WTC11 (cell line): Measurements from ENCODE around the gene ZDHHC14. TPM values are rescaled to one million over a fixed set of nuclear protein-coding genes. Genes with fewer than 3 reads are reported as not detected.

Source experiments
- ATAC-seq: fragments of 200-7000 bp; cut with Tn5 transposase; 2 replicates; pipeline ENCODE4 v1.10.0; 2021; ENCODE audit warnings: mild to moderate bottlenecking, moderate library complexity
- CTCF ChIA-PET: fragments of 300-600 bp; sonication (Branson Sonifier 250); formaldehyde crosslinking; loops from one replicate; lab custom pipeline; 2021; ENCODE audit warnings: antibody characterized with exemption; lab: Charles Lee
- POLR2A ChIA-PET: fragments of 350-600 bp; sonication (Branson Sonifier 250); formaldehyde crosslinking; loops from one replicate; lab custom pipeline; 2021; ENCODE audit warnings: antibody characterized with exemption; lab: Charles Lee
- DNase-seq: peaks from one replicate; pipeline ENCODE4 v3.0.0; 2021; ENCODE audit warnings: low spot score
- H3K27ac Mint-ChIP-seq: 2 replicates; pipeline ENCODE4 v1.8.0; 2021; ENCODE audit warnings: mixed read lengths
- H3K27me3 Mint-ChIP-seq: 2 replicates; pipeline ENCODE4 v1.8.0; 2021; ENCODE audit warnings: low read depth, mild to moderate bottlenecking, moderate library complexity, mixed read lengths
- H3K36me3 Mint-ChIP-seq: 2 replicates; pipeline ENCODE4 v1.8.0; 2021; ENCODE audit warnings: mixed read lengths
- H3K4me1 Mint-ChIP-seq: 2 replicates; pipeline ENCODE4 v1.8.0; 2022; ENCODE audit warnings: mixed read lengths
- H3K4me3 Mint-ChIP-seq: 2 replicates; pipeline ENCODE4 v1.8.0; 2021; ENCODE audit warnings: mild to moderate bottlenecking, moderate library complexity, mixed read lengths
- H3K9me3 Mint-ChIP-seq: 2 replicates; pipeline ENCODE4 v1.8.0; 2021; ENCODE audit warnings: mixed read lengths
- ATF1 ChIP-seq: sonication (generic); formaldehyde crosslinking; IDR thresholded peaks from 2 replicates; pipeline ENCODE4 v1.8.1; 2023; ENCODE audit warnings: mild to moderate bottlenecking, moderate library complexity, missing genetic modification reagents
- EMX1 ChIP-seq: fragments of 250-450 bp; sonication (Bioruptor Pico); IDR thresholded peaks from 2 replicates; pipeline ENCODE4 v1.8.0; 2021; ENCODE audit warnings: mild to moderate bottlenecking
- FOXK1 ChIP-seq: sonication (generic); formaldehyde crosslinking; IDR thresholded peaks from 2 replicates; pipeline ENCODE4 v1.8.0; 2022; ENCODE audit warnings: mild to moderate bottlenecking, moderate library complexity, missing genetic modification reagents
- ZNF263 ChIP-seq: sonication (generic); formaldehyde crosslinking; IDR thresholded peaks from 2 replicates; pipeline ENCODE4 v1.8.1; 2022; ENCODE audit warnings: low read depth, mild to moderate bottlenecking, moderate library complexity, missing genetic modification reagents
- ZNF317 ChIP-seq: sonication (generic); formaldehyde crosslinking; IDR thresholded peaks from 2 replicates; pipeline ENCODE4 v1.8.1; 2023; ENCODE audit warnings: low read depth, mild to moderate bottlenecking, moderate library complexity, missing genetic modification reagents, borderline replicate concordance
- ZNF396 ChIP-seq: fragments of 250-450 bp; sonication (Bioruptor Pico); IDR thresholded peaks from 2 replicates; pipeline ENCODE4 v1.8.0; 2021; ENCODE audit warnings: mild to moderate bottlenecking, moderate library complexity, borderline replicate concordance
- ZNF423 ChIP-seq: fragments of 250-450 bp; sonication (Bioruptor Pico); IDR thresholded peaks from 2 replicates; pipeline ENCODE4 v2.1.2; 2022; ENCODE audit warnings: mild to moderate bottlenecking, moderate library complexity
- total RNA-seq: library from RNA; stranded (reverse); gene quantifications from 3 replicates; pipeline ENCODE4 v1.2.3, GENCODE V29; 2021
- TF ChIP-seq, protein P1 (sequence below): sonication (generic); formaldehyde crosslinking; IDR thresholded peaks from 2 replicates; pipeline ENCODE4 v1.8.0; 2022; ENCODE audit warnings: missing genetic modification reagents
- TF ChIP-seq, protein P2 (sequence below): sonication (generic); formaldehyde crosslinking; conservative IDR thresholded peaks from 2 replicates; pipeline ENCODE4 v1.8.1; 2022; ENCODE audit warnings: mild to moderate bottlenecking, missing genetic modification reagents
- TF ChIP-seq, protein P3 (sequence below): sonication (generic); formaldehyde crosslinking; IDR thresholded peaks from 2 replicates; pipeline ENCODE4 v1.8.0; 2023; ENCODE audit warnings: missing genetic modification reagents, mild to moderate bottlenecking, borderline replicate concordance
- TF ChIP-seq, protein P4 (sequence below): fragments of 250-450 bp; sonication (Bioruptor Pico); conservative IDR thresholded peaks from 2 replicates; pipeline ENCODE4 v1.9.0; 2021; ENCODE audit warnings: mild to moderate bottlenecking

The ZDHHC14 gene
- total RNA-seq, 1 experiment from 2014 or later, result 6.6 TPM

DNA sequence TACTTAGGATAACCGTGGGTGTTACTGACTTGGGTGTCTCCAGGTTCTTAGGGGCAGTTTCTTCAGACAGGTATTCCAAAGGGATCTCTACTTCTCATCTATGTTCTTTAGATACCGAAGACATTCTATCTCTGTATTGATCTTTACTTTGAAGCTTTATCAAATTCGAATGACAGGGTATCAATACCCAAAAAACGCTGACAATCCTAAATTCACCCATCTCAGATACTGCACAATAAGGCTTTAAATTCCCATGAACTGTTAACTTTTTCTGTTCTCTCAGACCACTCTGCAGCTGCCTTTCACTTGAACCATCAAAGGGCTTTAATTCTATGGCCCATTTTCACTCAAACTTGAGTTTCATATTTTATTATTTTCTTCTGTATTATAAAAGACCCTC lies 72.1 kb downstream of the ZDHHC14 start (continued):
- TF ChIP-seq, protein P1, sequence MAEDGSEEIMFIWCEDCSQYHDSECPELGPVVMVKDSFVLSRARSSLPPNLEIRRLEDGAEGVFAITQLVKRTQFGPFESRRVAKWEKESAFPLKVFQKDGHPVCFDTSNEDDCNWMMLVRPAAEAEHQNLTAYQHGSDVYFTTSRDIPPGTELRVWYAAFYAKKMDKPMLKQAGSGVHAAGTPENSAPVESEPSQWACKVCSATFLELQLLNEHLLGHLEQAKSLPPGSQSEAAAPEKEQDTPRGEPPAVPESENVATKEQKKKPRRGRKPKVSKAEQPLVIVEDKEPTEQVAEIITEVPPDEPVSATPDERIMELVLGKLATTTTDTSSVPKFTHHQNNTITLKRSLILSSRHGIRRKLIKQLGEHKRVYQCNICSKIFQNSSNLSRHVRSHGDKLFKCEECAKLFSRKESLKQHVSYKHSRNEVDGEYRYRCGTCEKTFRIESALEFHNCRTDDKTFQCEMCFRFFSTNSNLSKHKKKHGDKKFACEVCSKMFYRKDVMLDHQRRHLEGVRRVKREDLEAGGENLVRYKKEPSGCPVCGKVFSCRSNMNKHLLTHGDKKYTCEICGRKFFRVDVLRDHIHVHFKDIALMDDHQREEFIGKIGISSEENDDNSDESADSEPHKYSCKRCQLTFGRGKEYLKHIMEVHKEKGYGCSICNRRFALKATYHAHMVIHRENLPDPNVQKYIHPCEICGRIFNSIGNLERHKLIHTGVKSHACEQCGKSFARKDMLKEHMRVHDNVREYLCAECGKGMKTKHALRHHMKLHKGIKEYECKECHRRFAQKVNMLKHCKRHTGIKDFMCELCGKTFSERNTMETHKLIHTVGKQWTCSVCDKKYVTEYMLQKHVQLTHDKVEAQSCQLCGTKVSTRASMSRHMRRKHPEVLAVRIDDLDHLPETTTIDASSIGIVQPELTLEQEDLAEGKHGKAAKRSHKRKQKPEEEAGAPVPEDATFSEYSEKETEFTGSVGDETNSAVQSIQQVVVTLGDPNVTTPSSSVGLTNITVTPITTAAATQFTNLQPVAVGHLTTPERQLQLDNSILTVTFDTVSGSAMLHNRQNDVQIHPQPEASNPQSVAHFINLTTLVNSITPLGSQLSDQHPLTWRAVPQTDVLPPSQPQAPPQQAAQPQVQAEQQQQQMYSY (CRISPR knock-in tag), result no peak

DNA sequence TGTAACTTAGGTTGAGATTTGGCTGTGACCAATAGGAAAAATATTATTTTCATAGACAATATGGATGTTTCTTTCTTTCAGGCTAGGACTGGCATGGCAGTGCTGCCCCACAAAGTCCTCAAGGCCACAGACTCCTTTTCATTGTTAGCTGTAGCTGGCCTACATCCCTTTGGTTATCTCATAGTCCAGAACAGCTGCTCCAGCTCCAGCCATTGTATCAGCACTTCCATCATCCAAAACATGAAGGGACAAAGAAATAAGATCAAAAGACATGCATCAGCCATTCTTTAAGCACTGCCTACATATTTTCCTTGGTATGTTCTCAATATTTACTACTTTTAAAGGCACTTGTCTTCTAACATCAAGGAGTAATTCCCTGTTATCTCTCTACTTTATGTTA lies 73.0 kb downstream of the ZDHHC14 start:
- ATAC-seq, result no peak
- TF ChIP-seq, protein P1 (CRISPR knock-in tag), result no peak
- TF ChIP-seq, protein P2, sequence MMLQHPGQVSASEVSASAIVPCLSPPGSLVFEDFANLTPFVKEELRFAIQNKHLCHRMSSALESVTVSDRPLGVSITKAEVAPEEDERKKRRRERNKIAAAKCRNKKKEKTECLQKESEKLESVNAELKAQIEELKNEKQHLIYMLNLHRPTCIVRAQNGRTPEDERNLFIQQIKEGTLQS (CRISPR knock-in tag), result no peak
- TF ChIP-seq ATF1 (CRISPR knock-in tag) (no peak), ZNF263 (CRISPR knock-in tag) (no peak), ZNF317 (CRISPR knock-in tag) (no peak), ZNF423 (CRISPR knock-in tag) (no peak), EMX1 (CRISPR knock-in tag) (no peak), ZNF396 (CRISPR knock-in tag) (no peak), FOXK1 (no peak)
- TF ChIP-seq, protein P3, sequence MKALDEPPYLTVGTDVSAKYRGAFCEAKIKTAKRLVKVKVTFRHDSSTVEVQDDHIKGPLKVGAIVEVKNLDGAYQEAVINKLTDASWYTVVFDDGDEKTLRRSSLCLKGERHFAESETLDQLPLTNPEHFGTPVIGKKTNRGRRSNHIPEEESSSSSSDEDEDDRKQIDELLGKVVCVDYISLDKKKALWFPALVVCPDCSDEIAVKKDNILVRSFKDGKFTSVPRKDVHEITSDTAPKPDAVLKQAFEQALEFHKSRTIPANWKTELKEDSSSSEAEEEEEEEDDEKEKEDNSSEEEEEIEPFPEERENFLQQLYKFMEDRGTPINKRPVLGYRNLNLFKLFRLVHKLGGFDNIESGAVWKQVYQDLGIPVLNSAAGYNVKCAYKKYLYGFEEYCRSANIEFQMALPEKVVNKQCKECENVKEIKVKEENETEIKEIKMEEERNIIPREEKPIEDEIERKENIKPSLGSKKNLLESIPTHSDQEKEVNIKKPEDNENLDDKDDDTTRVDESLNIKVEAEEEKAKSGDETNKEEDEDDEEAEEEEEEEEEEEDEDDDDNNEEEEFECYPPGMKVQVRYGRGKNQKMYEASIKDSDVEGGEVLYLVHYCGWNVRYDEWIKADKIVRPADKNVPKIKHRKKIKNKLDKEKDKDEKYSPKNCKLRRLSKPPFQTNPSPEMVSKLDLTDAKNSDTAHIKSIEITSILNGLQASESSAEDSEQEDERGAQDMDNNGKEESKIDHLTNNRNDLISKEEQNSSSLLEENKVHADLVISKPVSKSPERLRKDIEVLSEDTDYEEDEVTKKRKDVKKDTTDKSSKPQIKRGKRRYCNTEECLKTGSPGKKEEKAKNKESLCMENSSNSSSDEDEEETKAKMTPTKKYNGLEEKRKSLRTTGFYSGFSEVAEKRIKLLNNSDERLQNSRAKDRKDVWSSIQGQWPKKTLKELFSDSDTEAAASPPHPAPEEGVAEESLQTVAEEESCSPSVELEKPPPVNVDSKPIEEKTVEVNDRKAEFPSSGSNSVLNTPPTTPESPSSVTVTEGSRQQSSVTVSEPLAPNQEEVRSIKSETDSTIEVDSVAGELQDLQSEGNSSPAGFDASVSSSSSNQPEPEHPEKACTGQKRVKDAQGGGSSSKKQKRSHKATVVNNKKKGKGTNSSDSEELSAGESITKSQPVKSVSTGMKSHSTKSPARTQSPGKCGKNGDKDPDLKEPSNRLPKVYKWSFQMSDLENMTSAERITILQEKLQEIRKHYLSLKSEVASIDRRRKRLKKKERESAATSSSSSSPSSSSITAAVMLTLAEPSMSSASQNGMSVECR (CRISPR knock-in tag), result no peak
- TF ChIP-seq, protein P4, sequence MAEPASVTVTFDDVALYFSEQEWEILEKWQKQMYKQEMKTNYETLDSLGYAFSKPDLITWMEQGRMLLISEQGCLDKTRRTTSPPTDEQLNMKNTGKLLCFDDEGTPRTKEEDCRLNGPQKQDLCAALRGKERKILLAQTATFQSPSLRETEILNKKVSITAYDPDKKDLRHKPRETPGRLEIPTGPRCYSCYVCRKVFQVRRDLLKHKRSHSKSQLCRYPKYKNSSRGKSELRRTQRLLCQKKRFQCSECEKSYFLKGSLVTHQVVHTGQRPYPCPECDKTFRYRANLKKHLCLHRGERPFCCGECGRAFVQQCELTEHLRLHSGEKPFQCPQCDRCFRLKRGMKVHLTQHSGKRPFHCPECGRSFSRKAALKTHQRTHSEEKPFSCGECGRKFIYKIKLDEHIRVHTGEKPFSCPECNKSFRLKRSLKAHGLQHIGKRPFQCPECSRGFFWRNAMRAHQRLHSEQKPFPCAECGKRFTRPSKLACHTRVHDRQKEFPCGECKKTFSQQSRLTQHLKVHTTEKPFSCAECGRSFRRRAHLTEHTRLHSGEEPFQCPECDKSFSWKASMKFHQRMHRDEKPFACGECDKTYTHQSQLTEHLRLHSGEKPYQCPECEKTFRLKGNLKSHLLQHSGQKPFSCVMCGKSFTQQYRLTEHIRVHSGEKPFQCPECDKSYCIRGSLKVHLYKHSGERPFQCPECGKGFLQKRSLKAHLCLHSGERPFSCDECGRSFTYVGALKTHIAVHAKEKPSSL (CRISPR knock-in tag), result no peak
- Mint-ChIP-seq H3K36me3 (no peaks in the 10 kb centered on the region), H3K9me3 (no peaks in the 10 kb centered on the region), H3K4me3 (no peak overlapping the region), H3K4me1 (peaks cover 30% of the 10 kb centered on the region), H3K27me3 (no peaks in the 10 kb centered on the region), H3K27ac (no peak overlapping the region)
- POLR2A ChIA-PET, result interaction anchor here (0.6 kb wide), 1 partner anchor 607 kb away, joined by 3 read pairs; no protein-coding TSS in a partner anchor
- no peak for DNase-seq
- CTCF ChIA-PET, result interaction anchor here (0.6 kb wide), 1 partner anchor 113 kb away, joined by 4 read pairs; no protein-coding TSS in a partner anchor
